ENCODE measurements around the gene EPB41L4A. TPM values are rescaled to one million over a fixed set of nuclear protein-coding genes. Genes with fewer than 3 reads are reported as not detected.

The EPB41L4A gene
- total RNA-seq, 1 experiment from 2014 or later = 5.2 TPM

GRCh38 chr5:112154940-112155686, 264.0 kb downstream of the EPB41L4A start:
- DNase-seq (ENCODE audit: low spot score) (no peak), ATAC-seq (no peak)
- H3K4me3 Mint-ChIP-seq = no peak overlapping the region
- TF ChIP-seq, protein P1, sequence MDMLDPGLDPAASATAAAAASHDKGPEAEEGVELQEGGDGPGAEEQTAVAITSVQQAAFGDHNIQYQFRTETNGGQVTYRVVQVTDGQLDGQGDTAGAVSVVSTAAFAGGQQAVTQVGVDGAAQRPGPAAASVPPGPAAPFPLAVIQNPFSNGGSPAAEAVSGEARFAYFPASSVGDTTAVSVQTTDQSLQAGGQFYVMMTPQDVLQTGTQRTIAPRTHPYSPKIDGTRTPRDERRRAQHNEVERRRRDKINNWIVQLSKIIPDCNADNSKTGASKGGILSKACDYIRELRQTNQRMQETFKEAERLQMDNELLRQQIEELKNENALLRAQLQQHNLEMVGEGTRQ (CRISPR knock-in tag; IDR thresholded peaks at IDR 0.05) = no peak
- TF ChIP-seq PRRX2 (CRISPR knock-in tag; IDR thresholded peaks at IDR 0.05) (no peak), ZNF138 (CRISPR knock-in tag; conservative IDR thresholded peaks at IDR 0.05) (no peak), ZNF232 (CRISPR knock-in tag; IDR thresholded peaks at IDR 0.05) (no peak), ZMAT4 (CRISPR knock-in tag; IDR thresholded peaks at IDR 0.05) (no peak), CREM (CRISPR knock-in tag; IDR thresholded peaks at IDR 0.05) (no peak), CTCF (IDR thresholded peaks at IDR 0.05) (no peak)
- TF ChIP-seq, protein P2, sequence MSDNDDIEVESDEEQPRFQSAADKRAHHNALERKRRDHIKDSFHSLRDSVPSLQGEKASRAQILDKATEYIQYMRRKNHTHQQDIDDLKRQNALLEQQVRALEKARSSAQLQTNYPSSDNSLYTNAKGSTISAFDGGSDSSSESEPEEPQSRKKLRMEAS (CRISPR knock-in tag; IDR thresholded peaks at IDR 0.05) = no peak
- TF ChIP-seq, protein P3, sequence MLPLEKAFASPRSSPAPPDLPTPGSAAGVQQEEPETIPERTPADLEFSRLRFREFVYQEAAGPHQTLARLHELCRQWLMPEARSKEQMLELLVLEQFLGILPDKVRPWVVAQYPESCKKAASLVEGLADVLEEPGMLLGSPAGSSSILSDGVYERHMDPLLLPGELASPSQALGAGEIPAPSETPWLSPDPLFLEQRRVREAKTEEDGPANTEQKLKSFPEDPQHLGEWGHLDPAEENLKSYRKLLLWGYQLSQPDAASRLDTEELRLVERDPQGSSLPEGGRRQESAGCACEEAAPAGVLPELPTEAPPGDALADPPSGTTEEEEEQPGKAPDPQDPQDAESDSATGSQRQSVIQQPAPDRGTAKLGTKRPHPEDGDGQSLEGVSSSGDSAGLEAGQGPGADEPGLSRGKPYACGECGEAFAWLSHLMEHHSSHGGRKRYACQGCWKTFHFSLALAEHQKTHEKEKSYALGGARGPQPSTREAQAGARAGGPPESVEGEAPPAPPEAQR (CRISPR knock-in tag; IDR thresholded peaks at IDR 0.05) = no peak
- TF ChIP-seq, protein P4, sequence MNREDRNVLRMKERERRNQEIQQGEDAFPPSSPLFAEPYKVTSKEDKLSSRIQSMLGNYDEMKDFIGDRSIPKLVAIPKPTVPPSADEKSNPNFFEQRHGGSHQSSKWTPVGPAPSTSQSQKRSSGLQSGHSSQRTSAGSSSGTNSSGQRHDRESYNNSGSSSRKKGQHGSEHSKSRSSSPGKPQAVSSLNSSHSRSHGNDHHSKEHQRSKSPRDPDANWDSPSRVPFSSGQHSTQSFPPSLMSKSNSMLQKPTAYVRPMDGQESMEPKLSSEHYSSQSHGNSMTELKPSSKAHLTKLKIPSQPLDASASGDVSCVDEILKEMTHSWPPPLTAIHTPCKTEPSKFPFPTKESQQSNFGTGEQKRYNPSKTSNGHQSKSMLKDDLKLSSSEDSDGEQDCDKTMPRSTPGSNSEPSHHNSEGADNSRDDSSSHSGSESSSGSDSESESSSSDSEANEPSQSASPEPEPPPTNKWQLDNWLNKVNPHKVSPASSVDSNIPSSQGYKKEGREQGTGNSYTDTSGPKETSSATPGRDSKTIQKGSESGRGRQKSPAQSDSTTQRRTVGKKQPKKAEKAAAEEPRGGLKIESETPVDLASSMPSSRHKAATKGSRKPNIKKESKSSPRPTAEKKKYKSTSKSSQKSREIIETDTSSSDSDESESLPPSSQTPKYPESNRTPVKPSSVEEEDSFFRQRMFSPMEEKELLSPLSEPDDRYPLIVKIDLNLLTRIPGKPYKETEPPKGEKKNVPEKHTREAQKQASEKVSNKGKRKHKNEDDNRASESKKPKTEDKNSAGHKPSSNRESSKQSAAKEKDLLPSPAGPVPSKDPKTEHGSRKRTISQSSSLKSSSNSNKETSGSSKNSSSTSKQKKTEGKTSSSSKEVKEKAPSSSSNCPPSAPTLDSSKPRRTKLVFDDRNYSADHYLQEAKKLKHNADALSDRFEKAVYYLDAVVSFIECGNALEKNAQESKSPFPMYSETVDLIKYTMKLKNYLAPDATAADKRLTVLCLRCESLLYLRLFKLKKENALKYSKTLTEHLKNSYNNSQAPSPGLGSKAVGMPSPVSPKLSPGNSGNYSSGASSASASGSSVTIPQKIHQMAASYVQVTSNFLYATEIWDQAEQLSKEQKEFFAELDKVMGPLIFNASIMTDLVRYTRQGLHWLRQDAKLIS (CRISPR knock-in tag; IDR thresholded peaks at IDR 0.05; ENCODE audit: borderline replicate concordance) = no peak
- peaks cover 22% of the 10 kb centered on the region for H3K9me3 Mint-ChIP-seq
- no peaks in the 10 kb centered on the region; the same call in 1 of the 2 replicates for H3K27me3 Mint-ChIP-seq (ENCODE audit: low read depth)
- ChIA-PET POLR2A (no interaction called here), CTCF (no interaction called here)
- peaks cover 8% of the 10 kb centered on the region for H3K36me3 Mint-ChIP-seq
- peaks cover 8% of the 10 kb centered on the region for H3K4me1 Mint-ChIP-seq
- H3K27ac Mint-ChIP-seq = no peak overlapping the region

DNA sequence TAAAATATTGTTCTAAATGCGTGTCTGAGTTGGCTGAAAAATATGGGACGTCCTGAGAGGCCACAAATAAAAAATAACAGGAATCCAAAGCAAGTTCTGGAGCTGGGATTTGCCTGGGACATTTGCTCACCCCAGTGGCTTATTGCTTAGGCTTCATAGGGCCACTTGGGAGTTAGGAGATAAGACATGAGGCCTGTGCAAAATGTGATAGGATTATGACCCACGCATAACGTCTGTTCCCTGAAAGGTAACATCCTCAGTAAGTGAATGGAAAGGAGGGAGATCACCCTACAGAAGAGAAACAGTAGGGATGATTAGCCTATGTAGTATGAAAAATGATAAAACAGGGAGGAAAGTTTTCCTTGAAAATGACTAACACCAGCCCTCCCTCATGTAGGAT, 269.4 kb downstream of the EPB41L4A start:
- ChIA-PET POLR2A (no interaction called here), CTCF (interaction anchor here (1.5 kb wide), 1 partner anchor 599 kb away, joined by 4 read pairs; no protein-coding TSS in a partner anchor)
- Mint-ChIP-seq H3K4me1 (no peaks in the 10 kb centered on the region), H3K9me3 (peaks cover 14% of the 10 kb centered on the region), H3K27ac (no peak overlapping the region), H3K36me3 (peaks cover 12% of the 10 kb centered on the region), H3K4me3 (no peak overlapping the region), H3K27me3 (ENCODE audit: low read depth) (no peaks in the 10 kb centered on the region)
- ATAC-seq (no peak), DNase-seq (ENCODE audit: low spot score) (no peak)
- no peak for TF ChIP-seq CREM (CRISPR knock-in tag; IDR thresholded peaks at IDR 0.05)
- no peak for TF ChIP-seq RELA (CRISPR knock-in tag; IDR thresholded peaks at IDR 0.05; ENCODE audit: borderline replicate concordance)
- TF ChIP-seq OVOL2 (CRISPR knock-in tag; IDR thresholded peaks at IDR 0.05; ENCODE audit: borderline replicate concordance) = no peak
- no peak for TF ChIP-seq SOX15 (CRISPR knock-in tag; IDR thresholded peaks at IDR 0.05)
- TF ChIP-seq, protein P4 (CRISPR knock-in tag; IDR thresholded peaks at IDR 0.05; ENCODE audit: borderline replicate concordance) = no peak
- no peak for TF ChIP-seq E2F5 (CRISPR knock-in tag; IDR thresholded peaks at IDR 0.05)
- TF ChIP-seq ZNF219 (CRISPR knock-in tag; IDR thresholded peaks at IDR 0.05; ENCODE audit: borderline replicate concordance) = no peak
